Esophagus muscularis mucosa (tissue), 4 donors: Measurements from ENCODE around the gene ARHGEF39. TPM values are rescaled to one million over a fixed set of nuclear protein-coding genes. Genes with fewer than 3 reads are reported as not detected.

Source experiments
- DNase-seq: peaks from one replicate; pipeline ENCODE4 v3.0.0-alpha.2; 2017; ENCODE audit errors: extremely low spot score
- H3K27ac ChIP-seq, 4 donors: fragments of 200-600 bp; sonication (generic); replicated peaks in 1 of 4; 1 replicate in 3 of 4; 2 replicates in 1 of 4; pipeline ENCODE4 v1.5.1; 2016 to 2019; ENCODE audit warnings: mild to moderate bottlenecking in 1 of 4
- H3K27me3 ChIP-seq, 4 donors: fragments of 200-600 bp; sonication (generic); one replicate each; pipeline versions ENCODE4 v1.5.1 to v1.6.0; 2016 to 2019
- H3K36me3 ChIP-seq, 4 donors: fragments of 200-600 bp; sonication (generic); one replicate each; pipeline ENCODE4 v1.5.1; 2016 to 2019
- H3K4me1 ChIP-seq, 4 donors: fragments of 200-600 bp; sonication (generic); one replicate each; pipeline ENCODE4 v1.5.1; 2016 to 2019
- H3K4me3 ChIP-seq, 4 donors: fragments of 200-600 bp; sonication (generic); 1 replicate in 2 of 4; 2 replicates in 2 of 4; pipeline ENCODE4 v1.5.1; 2016 to 2019; ENCODE audit warnings: mild to moderate bottlenecking in 4 of 4, moderate library complexity in 1 of 4
- H3K9me3 ChIP-seq, 4 donors: fragments of 200-600 bp; sonication (generic); 1 replicate in 3 of 4; 2 replicates in 1 of 4; pipeline ENCODE4 v1.5.1; 2016 to 2019
- EP300 ChIP-seq: sonication (generic); formaldehyde crosslinking; IDR thresholded peaks from one replicate; pipeline ENCODE4 v1.6.1; 2017; ENCODE audit warnings: antibody characterized with exemption
- POLR2A ChIP-seq: fragments of 450-650 bp; IDR thresholded peaks from one replicate; pipeline ENCODE4 v1.6.1; 2017; ENCODE audit warnings: antibody characterized with exemption, moderate library complexity, mild to moderate bottlenecking, low read depth
- POLR2AphosphoS5 ChIP-seq, 2 donors: sonication (generic); formaldehyde crosslinking; IDR thresholded peaks; one replicate each; pipeline ENCODE4 v1.6.1; 2017; ENCODE audit warnings: antibody characterized with exemption in 2 of 2
- WGBS: methylation state at CpG from one replicate; pipeline ENCODE4 v1.1.5; 2018; 5-methylcytosine and 5-hydroxymethylcytosine counted together
- intact Hi-C: fragments of 100-400 bp; cut with DNase I; formaldehyde crosslinking; loops from one replicate; pipeline ENCODE4 v1.15.1; 2023
- total RNA-seq, 4 donors: library from RNA; depleted of rRNA; stranded (reverse); fragments of >200 nt; gene quantifications; one replicate each; pipeline versions ENCODE4 v1.1.0 to v1.2.1, GENCODE V29; 2016
- TF ChIP-seq, protein P1 (sequence below), 3 experiments: fragments of 200-600 bp in 2 of 3; fragments of 450-650 bp in 1 of 3; sonication (generic) in 2 of 3; IDR thresholded peaks; one replicate each; pipeline ENCODE4 v1.5.1; 2017 to 2019; ENCODE audit warnings: antibody characterized with exemption in 3 of 3, mild to moderate bottlenecking in 2 of 3, moderate library complexity in 1 of 3

The ARHGEF39 gene
- total RNA-seq, 4 donors from 2014 or later: 1.3 to 3.3 (median 1.7) TPM

DNA sequence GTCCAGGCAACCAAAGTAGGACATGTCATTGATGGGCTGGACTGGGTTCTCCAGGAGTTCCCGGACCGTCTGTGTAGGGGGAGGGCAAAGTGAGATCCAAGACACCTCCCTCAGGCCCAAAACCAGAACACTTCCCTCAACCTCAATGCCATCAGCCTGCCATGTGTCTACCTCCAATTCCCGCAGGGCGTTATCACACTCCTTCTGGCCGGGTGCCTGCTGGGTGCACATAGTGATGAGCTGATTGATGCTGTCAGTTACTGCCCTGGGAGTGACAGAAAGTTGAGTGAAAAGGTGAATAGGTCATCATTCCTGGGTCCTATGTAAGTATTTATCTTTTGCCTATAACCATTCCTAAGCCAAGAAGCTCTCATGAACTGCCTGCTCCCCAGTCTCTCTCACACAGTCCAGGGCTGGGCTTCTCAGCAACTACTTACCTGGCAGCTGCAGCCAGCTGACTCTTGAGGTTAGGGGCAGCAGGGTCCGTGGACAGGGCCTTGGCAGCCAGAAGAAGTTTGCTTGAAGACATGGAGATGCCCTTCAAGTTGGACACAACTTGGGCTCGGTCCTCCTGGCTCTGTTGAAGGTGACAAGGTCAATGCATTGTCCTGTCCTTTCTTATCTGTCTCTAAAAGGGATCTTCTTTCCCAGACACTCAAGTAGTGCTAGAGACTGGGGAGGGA is 46.0 kb upstream of the ARHGEF39 start:
- Histone ChIP-seq H3K4me3 (no peak overlapping the region), H3K9me3 (no peaks in the 10 kb centered on the region), H3K27me3 (no peaks in the 10 kb centered on the region), H3K4me1 (peaks cover 0 to 30% (median 13%) of the 10 kb centered on the region in 4 donors), H3K27ac (peak overlapping the region; percentile 71 to 98 (median 76)), H3K36me3 (peaks cover 97 to 100% (median 100%) of the 10 kb centered on the region in 4 donors)
- intact Hi-C loops: no loop called here
- DNase-seq: no peak
- TF ChIP-seq EP300 (no peak), POLR2AphosphoS5 (IDR thresholded peaks at IDR 0.05) (no peak), POLR2A (no peak)
- TF ChIP-seq, protein P1, sequence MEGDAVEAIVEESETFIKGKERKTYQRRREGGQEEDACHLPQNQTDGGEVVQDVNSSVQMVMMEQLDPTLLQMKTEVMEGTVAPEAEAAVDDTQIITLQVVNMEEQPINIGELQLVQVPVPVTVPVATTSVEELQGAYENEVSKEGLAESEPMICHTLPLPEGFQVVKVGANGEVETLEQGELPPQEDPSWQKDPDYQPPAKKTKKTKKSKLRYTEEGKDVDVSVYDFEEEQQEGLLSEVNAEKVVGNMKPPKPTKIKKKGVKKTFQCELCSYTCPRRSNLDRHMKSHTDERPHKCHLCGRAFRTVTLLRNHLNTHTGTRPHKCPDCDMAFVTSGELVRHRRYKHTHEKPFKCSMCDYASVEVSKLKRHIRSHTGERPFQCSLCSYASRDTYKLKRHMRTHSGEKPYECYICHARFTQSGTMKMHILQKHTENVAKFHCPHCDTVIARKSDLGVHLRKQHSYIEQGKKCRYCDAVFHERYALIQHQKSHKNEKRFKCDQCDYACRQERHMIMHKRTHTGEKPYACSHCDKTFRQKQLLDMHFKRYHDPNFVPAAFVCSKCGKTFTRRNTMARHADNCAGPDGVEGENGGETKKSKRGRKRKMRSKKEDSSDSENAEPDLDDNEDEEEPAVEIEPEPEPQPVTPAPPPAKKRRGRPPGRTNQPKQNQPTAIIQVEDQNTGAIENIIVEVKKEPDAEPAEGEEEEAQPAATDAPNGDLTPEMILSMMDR (IDR thresholded peaks at IDR 0.05): no peak
- 82% methylated on average over 5 of the region's 7 CpGs for WGBS

DNA sequence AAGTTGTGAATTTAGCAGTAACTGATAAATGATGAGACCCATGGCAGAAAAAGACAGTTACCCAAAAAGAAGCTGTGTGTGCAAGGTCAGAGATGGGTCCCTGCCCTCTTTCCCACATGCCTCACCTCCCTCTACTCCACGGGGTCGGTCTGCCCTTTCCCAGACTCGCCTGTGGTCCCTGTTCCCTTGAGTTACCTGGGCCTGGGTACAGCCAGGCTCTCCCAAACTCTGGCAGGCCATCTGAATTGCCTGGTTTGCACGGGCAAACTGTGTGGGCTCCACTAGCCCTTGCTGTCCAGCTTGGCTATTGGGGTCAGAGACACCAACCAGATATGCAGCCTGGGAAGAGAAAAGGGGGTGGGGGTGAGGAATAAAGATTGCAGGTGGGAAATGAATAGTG is 43.2 kb upstream of the ARHGEF39 start:
- DNase-seq: no peak
- TF ChIP-seq, protein P1 (IDR thresholded peaks at IDR 0.05): no peak
- TF ChIP-seq EP300 (no peak), POLR2A (no peak)
- 91% methylated on average over 4 of the region's 4 CpGs for WGBS
- H3K36me3 ChIP-seq: peaks cover 98 to 100% (median 100%) of the 10 kb centered on the region in 4 donors
- H3K4me1 ChIP-seq: peaks cover 0 to 9% (median 0%) of the 10 kb centered on the region in 4 donors
- intact Hi-C loops: no loop called here
- H3K27me3 ChIP-seq: no peaks in the 10 kb centered on the region
- H3K27ac ChIP-seq: peak overlapping the region; percentile 69 to 98 (median 96)
- no peaks in the 10 kb centered on the region for H3K9me3 ChIP-seq
- H3K4me3 ChIP-seq: no peak overlapping the region

- intact Hi-C loops: no loop called here
- 87% methylated on average over 6 of the region's 10 CpGs for WGBS
- Histone ChIP-seq H3K27me3 (no peaks in the 10 kb centered on the region), H3K9me3 (no peaks in the 10 kb centered on the region), H3K4me3 (no peak overlapping the region), H3K36me3 (peaks cover 98 to 100% (median 100%) of the 10 kb centered on the region in 4 donors), H3K27ac (peak overlapping the region; percentile 69 to 98 (median 96)), H3K4me1 (peaks cover 0 to 9% (median 0%) of the 10 kb centered on the region in 4 donors)
- TF ChIP-seq EP300: no peak
- TF ChIP-seq, protein P1 (IDR thresholded peaks at IDR 0.05): no peak
- TF ChIP-seq POLR2AphosphoS5 (IDR thresholded peaks at IDR 0.05): no peak
- TF ChIP-seq POLR2A: no peak
- DNase-seq: no peak
These were observed 42.0 kb upstream of the ARHGEF39 start for GRCh38 chr9:35706951-35707350.

DNA sequence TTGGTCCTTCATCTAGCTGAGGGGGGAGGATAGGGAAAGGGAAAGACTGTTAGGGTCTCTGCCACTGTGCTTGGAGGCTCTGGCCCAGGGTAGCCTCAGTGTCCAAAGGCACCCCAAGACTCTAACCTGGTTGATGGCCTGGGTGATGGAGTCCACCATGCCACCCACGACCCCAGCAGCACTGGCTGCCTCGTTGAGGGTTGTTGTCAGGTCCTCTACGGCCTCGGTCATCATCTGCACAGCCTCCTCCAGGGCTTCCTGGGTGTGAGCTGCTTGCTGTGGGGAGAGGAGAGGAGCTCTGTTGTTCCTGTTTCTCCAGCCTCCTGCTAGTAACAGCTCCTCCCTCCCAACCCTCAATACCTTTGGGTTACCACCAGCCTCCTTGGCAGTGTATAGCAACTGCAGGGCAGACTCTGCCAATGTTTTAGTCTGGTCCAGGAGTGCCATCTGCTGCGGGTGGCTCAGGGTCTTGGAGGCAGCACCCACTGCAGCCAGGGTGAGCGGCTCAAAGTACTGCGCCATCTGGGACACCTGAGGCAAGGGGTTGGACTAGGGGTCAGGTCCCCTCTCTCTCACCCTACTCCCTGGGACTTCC is 40.9 kb upstream of the ARHGEF39 start:
- DNase-seq: no peak
- intact Hi-C loops: no loop called here
- TF ChIP-seq POLR2A (no peak), EP300 (no peak), POLR2AphosphoS5 (IDR thresholded peaks at IDR 0.05) (no peak)
- H3K27me3 ChIP-seq: no peaks in the 10 kb centered on the region
- peak overlapping the region; percentile 69 to 98 (median 96) for H3K27ac ChIP-seq
- H3K4me3 ChIP-seq: no peak overlapping the region
- peaks cover 98 to 100% (median 100%) of the 10 kb centered on the region in 4 donors for H3K36me3 ChIP-seq
- 89% methylated on average over 6 of the region's 7 CpGs for WGBS
- peaks cover 0 to 14% (median 0%) of the 10 kb centered on the region in 4 donors for H3K4me1 ChIP-seq
- H3K9me3 ChIP-seq: no peaks in the 10 kb centered on the region

- 75% methylated on average over 5 of the region's 8 CpGs for WGBS
- intact Hi-C loops: no loop called here
- DNase-seq: no peak
- Histone ChIP-seq H3K27ac (peak overlapping the region; percentile 69 to 98 (median 96)), H3K9me3 (no peaks in the 10 kb centered on the region), H3K27me3 (no peaks in the 10 kb centered on the region), H3K4me1 (peaks cover 0 to 14% (median 0%) of the 10 kb centered on the region in 4 donors), H3K4me3 (no peak overlapping the region), H3K36me3 (peaks cover 98 to 100% (median 100%) of the 10 kb centered on the region in 4 donors)
- no peak for TF ChIP-seq POLR2AphosphoS5 (IDR thresholded peaks at IDR 0.05)
These were observed 40.4 kb upstream of the ARHGEF39 start for GRCh38 chr9:35705372-35705771.
